ENCODE measurements around the gene AK5.

AK5 gene

DNA sequence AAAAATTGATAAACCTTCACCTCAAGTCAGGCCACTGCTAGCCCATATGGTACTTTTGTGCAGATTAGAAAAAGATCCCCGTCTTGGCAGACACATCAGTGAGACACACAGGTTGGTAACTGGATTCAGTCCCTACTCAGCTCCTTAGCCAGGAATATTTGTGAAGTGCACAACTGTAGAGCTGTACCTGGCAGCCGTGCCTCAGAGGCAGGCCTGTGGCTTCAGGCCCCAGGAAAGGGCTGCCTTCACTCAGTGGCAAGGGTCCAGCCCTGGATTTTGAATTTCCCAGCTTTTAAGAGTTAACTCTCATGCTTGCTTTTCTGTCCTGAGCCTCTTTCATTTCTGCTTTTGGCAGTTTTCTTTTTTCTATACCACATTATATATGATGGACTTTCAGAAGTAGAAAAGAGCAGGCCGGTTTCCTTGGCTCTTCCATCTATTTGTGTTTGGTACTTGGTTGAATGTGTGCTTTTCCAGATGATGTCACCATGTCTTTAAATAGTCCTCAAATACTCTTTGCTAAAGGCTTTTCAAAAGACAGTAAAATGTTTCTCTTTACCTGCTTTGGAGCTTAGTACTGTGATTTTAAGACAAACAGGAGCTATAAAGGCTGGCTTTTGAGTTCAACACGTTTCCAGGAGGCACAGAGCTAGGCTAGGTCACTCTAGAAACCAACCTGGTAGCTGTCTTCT is 186.6 kb downstream of the AK5 start:
- TF ChIP-seq, protein P1, sequence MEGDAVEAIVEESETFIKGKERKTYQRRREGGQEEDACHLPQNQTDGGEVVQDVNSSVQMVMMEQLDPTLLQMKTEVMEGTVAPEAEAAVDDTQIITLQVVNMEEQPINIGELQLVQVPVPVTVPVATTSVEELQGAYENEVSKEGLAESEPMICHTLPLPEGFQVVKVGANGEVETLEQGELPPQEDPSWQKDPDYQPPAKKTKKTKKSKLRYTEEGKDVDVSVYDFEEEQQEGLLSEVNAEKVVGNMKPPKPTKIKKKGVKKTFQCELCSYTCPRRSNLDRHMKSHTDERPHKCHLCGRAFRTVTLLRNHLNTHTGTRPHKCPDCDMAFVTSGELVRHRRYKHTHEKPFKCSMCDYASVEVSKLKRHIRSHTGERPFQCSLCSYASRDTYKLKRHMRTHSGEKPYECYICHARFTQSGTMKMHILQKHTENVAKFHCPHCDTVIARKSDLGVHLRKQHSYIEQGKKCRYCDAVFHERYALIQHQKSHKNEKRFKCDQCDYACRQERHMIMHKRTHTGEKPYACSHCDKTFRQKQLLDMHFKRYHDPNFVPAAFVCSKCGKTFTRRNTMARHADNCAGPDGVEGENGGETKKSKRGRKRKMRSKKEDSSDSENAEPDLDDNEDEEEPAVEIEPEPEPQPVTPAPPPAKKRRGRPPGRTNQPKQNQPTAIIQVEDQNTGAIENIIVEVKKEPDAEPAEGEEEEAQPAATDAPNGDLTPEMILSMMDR (IDR thresholded peaks at IDR 0.05; ENCODE audit: insufficient read depth, low read depth, low read length, missing control alignments) = no peak
- H3K4me3 ChIP-seq (ENCODE audit: low read length) = no peak overlapping the region
- DNase-seq (ENCODE audit: low read depth) = no peak

- TF ChIP-seq, protein P1 (IDR thresholded peaks at IDR 0.05; ENCODE audit: insufficient read depth, low read depth, low read length, missing control alignments) = no peak
- peak; percentile 25 for DNase-seq (ENCODE audit: low read depth)
- no peak overlapping the region for H3K4me3 ChIP-seq (ENCODE audit: low read length)
Observed at GRCh38 chr1:77468949-77469710, 187.3 kb downstream of the AK5 start.

DNA sequence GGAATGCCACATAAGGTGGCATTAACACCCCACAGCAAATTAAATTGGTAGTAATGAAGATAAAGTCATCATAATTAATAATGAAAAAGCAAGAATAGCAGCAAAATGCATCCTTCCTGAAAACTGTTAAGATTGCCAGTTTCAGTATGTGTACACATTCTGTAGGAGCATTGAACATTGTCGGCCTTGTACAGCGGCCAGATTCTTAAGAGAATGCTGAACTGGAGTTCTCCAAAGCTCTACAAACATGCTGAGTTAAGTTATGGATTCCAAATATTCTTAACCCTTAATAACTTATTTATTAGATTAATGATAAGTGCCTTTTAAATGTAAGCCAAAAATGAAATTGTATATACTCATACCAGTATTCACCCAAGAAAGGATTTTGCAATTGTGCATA is 189.9 kb downstream of the AK5 start:
- TF ChIP-seq, protein P1 (IDR thresholded peaks at IDR 0.05; ENCODE audit: insufficient read depth, low read depth, low read length, missing control alignments) = no peak
- no peak for DNase-seq (ENCODE audit: low read depth)
- H3K4me3 ChIP-seq (ENCODE audit: low read length) = no peak overlapping the region

DNA sequence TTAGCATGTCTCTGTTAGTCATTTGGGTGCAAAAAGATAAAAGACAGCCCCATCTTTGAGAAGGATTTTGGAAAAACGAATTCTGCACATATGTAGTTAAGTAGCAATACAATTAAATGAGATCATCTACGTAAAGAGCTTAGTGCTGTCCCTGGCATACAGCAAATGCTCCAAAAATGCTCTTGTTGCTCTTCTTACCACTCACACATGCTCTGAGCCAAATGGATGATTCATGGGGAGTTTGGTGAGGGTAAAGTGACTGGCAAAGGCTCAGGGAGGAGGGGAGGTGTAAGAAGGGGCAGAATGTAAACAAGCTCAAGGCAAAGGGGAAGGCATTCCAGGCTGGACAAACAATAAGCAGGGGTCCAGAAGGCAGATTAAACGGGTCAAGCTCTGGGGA is 191.9 kb downstream of the AK5 start:
- DNase-seq (ENCODE audit: low read depth) = peak; percentile 76
- TF ChIP-seq, protein P1 (IDR thresholded peaks at IDR 0.05; ENCODE audit: insufficient read depth, low read depth, low read length, missing control alignments) = no peak
- H3K4me3 ChIP-seq (ENCODE audit: low read length) = no peak overlapping the region

DNA sequence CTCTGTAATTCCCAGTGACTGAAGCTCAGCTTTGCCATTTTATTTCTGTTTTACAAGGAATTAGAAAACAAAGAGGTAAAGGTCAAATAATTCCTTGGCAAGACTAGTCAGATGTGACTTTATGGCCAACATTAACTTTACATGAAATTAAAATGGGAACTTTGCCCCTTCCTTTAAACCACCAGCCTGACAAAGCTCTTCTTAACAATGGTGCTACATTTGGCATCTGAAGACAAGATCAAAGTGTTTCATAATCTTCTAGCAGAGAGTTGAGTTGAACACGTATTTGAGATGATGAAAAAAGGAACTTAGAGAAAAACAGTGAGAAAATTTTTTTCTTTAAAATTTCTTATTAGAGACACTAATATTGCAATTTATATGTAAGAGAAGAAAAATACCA is 193.8 kb downstream of the AK5 start:
- DNase-seq (ENCODE audit: low read depth) = no peak
- TF ChIP-seq, protein P1 (IDR thresholded peaks at IDR 0.05; ENCODE audit: insufficient read depth, low read depth, low read length, missing control alignments) = no peak
- no peak overlapping the region for H3K4me3 ChIP-seq (ENCODE audit: low read length)

DNA sequence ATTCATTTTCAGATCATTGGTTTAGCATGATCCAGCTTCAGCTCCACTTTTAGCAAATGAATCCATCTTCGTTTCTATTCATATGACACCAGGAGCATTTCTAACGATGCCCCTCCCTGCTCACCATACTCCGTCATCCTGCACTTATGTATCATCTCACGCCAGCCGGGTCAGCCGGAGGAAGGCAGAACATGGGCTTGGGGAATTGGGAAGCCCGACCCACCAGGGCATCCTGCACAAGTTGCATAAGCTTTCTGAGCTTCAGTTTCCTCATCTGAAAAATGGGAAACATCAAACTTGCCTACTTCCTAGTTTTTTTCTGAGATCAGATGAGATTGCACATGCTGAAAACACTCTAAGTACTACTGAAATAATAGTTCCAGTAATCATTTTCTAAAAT is 194.7 kb downstream of the AK5 start:
- TF ChIP-seq, protein P1 (IDR thresholded peaks at IDR 0.05; ENCODE audit: insufficient read depth, low read depth, low read length, missing control alignments) = no peak
- no peak overlapping the region for H3K4me3 ChIP-seq (ENCODE audit: low read length)
- no peak for DNase-seq (ENCODE audit: low read depth)

Data from epithelial cell of esophagus (primary cell).